ENCODE data around the gene HECTD4.

- TF ChIP-seq CTCF (conservative IDR thresholded peaks at IDR 0.05 in 1 of 2, IDR thresholded peaks at IDR 0.05 in 1 of 2; ENCODE audit: extremely low read depth in 1 of 2, insufficient read depth in 1 of 2, low read depth in 1 of 2, low read length in 2 of 2): no peak
- no peak for TF ChIP-seq EZH2 (IDR thresholded peaks at IDR 0.05; ENCODE audit: borderline replicate concordance, low read length)
Measured at GRCh38 chr12:112122823-112123690, 259.2 kb downstream of the HECTD4 start.
